PFSK-1 (cell line): ENCODE measurements around the gene DNAJA3.

ENCODE experiments used
- FOXP2 ChIP-seq: optimal IDR thresholded peaks from 2 replicates; pipeline ENCODE3; 2011; ENCODE audit warnings: borderline replicate concordance, control low read depth, inconsistent platforms; ENCODE audit not compliant: insufficient read depth; ENCODE audit errors: extremely low read length, extremely low read depth
- POLR2AphosphoS5 ChIP-seq: IDR thresholded peaks from 2 replicates; pipeline ENCODE4 v1.6.1; 2012; ENCODE audit warnings: low read depth, mild to moderate bottlenecking, control low read depth, low read length, moderate library complexity
- REST ChIP-seq, 2 experiments: IDR thresholded peaks; 2 replicates each; pipeline versions ENCODE4 v1.6.1 to v1.8.0; 2011 to 2012; ENCODE audit warnings: low read depth in 2 of 2, low read length in 2 of 2, control low read depth in 1 of 2, inconsistent platforms in 1 of 2, mild to moderate bottlenecking in 1 of 2, moderate library complexity in 1 of 2; ENCODE audit not compliant: insufficient read depth in 1 of 2
- SIN3A ChIP-seq: IDR thresholded peaks from 2 replicates; pipeline ENCODE4 v1.6.1; 2012; ENCODE audit warnings: mild to moderate bottlenecking, low read length, moderate library complexity, borderline replicate concordance; ENCODE audit not compliant: insufficient read depth
- TAF1 ChIP-seq: IDR thresholded peaks from 2 replicates; pipeline ENCODE4 v1.6.1; 2012; ENCODE audit warnings: low read length, control low read depth, borderline replicate concordance; ENCODE audit not compliant: insufficient read depth

Gene DNAJA3

GRCh38 chr16:4385066-4385788 is 40.4 kb upstream of the DNAJA3 start:
- no peak for TF ChIP-seq POLR2AphosphoS5
- TF ChIP-seq FOXP2: no peak
- TF ChIP-seq REST (IDR thresholded peaks at IDR 0.05; ENCODE audit: insufficient read depth in 1 of 2, low read depth in 2 of 2, low read length in 2 of 2): no peak

GRCh38 chr16:4385789-4386450 is 39.7 kb upstream of the DNAJA3 start:
- TF ChIP-seq TAF1 (no peak), POLR2AphosphoS5 (no peak), REST (IDR thresholded peaks at IDR 0.05; ENCODE audit: insufficient read depth in 1 of 2, low read depth in 2 of 2, low read length in 2 of 2) (no peak), FOXP2 (no peak), SIN3A (no peak)

GRCh38 chr16:4386451-4386805 is 39.2 kb upstream of the DNAJA3 start:
- no peak for TF ChIP-seq SIN3A
- TF ChIP-seq FOXP2: no peak
- no peak for TF ChIP-seq TAF1

GRCh38 chr16:4386951-4387565 is 38.6 kb upstream of the DNAJA3 start:
- TF ChIP-seq REST (IDR thresholded peaks at IDR 0.05; ENCODE audit: insufficient read depth in 1 of 2, low read depth in 2 of 2, low read length in 2 of 2) (no peak), SIN3A (no peak), FOXP2 (no peak), POLR2AphosphoS5 (no peak), TAF1 (no peak)

- no peak for TF ChIP-seq FOXP2
- TF ChIP-seq REST (IDR thresholded peaks at IDR 0.05; ENCODE audit: insufficient read depth in 1 of 2, low read depth in 2 of 2, low read length in 2 of 2): no peak
- no peak for TF ChIP-seq SIN3A
- TF ChIP-seq POLR2AphosphoS5: no peak
- TF ChIP-seq TAF1: no peak
Observed at GRCh38 chr16:4387781-4388180, 37.9 kb upstream of the DNAJA3 start.
